Ovary (tissue), 10 donors: ENCODE results near the gene WDFY4. TPM values are rescaled to one million over a fixed set of nuclear protein-coding genes. Genes with fewer than 3 reads are reported as not detected.

Experiments used
- DNase-seq, 5 donors: peaks; one replicate each; pipeline ENCODE4 v3.0.0-alpha.2; 2019 to 2020
- H3K27ac ChIP-seq, 2 donors: fragments of 200-600 bp; one replicate each; pipeline versions ENCODE4 v1.5.1 to v1.8.0; 2019 to 2022
- H3K27me3 ChIP-seq: fragments of 200-600 bp; one replicate; pipeline ENCODE4 v1.8.0; 2022
- H3K36me3 ChIP-seq: fragments of 200-600 bp; sonication (generic); one replicate; pipeline ENCODE4 v1.5.1; 2019
- H3K4me1 ChIP-seq: one replicate; pipeline ENCODE4 v1.8.1; 2013; ENCODE audit warnings: mild to moderate bottlenecking, moderate library complexity; ENCODE audit not compliant: insufficient read depth
- H3K4me3 ChIP-seq: fragments of 200-600 bp; sonication (generic); one replicate; pipeline ENCODE4 v1.5.1; 2017
- H3K9me3 ChIP-seq, 2 donors: fragments of 200-600 bp in 1 of 2; sonication (generic) in 1 of 2; one replicate each; pipeline versions ENCODE4 v1.5.1 to v1.8.1; 2013 to 2019; ENCODE audit warnings: mild to moderate bottlenecking in 1 of 2, moderate library complexity in 1 of 2
- EP300 ChIP-seq: sonication (generic); formaldehyde crosslinking; IDR thresholded peaks from one replicate; pipeline ENCODE4 v1.6.1; 2017; ENCODE audit warnings: antibody characterized with exemption
- POLR2A ChIP-seq: fragments of 450-650 bp; IDR thresholded peaks from one replicate; pipeline ENCODE4 v1.6.1; 2017; ENCODE audit warnings: antibody characterized with exemption, mild to moderate bottlenecking, moderate library complexity
- WGBS, 3 donors: extraction: QIAGEN DNeasy Blood & Tissue Kit in 1 of 3; methylation state at CpG; one replicate each; pipeline versions ENCODE4 v1.1.5 to v1.1.7; 2013 to 2017; 5-methylcytosine and 5-hydroxymethylcytosine counted together
- intact Hi-C, 4 donors: fragments of 100-400 bp; cut with DNase I; formaldehyde crosslinking; loops; one replicate each; pipeline versions ENCODE4 v1.11.0 to v1.15.1; 2022 to 2023
- long read RNA-seq, 3 donors: library from polyadenylated mRNA in 2 of 3; unstranded in 2 of 3; transcript quantifications; one replicate each; pipeline ENCODE4 v2.0.0 and lab custom pipeline, GENCODE V29; 2021 to 2026
- polyA plus RNA-seq, 2 donors: library from polyadenylated mRNA; stranded (reverse); fragments of 200-250 nt in 1 of 2; fragments of 350-450 nt in 1 of 2; fragmentation: Illumina TruSeq in 1 of 2; extraction: RNeasy Lipid Tissue Mini Kit (QIAGEN cat#74804) in 1 of 2; gene quantifications; one replicate each; pipeline ENCODE4 v1.2.3, GENCODE V29; 2013 to 2014
- total RNA-seq, 7 donors: library from RNA; depleted of rRNA in 2 of 7; stranded (reverse); fragments of >200 nt in 2 of 7; fragmentation: NEBNext Ultra II Directional in 3 of 7; extraction: Animal tissue kit (Norgen Biotek cat#: 25700) in 3 of 7; gene quantifications; one replicate each; pipeline versions ENCODE4 v1.1.0 to v1.2.4, GENCODE V29; 2016 to 2023
- TF ChIP-seq, protein P1 (sequence below), 3 donors: fragments of 450-650 bp in 2 of 3; fragments of 200-600 bp in 1 of 3; IDR thresholded peaks; one replicate each; pipeline versions ENCODE4 v1.5.1 to v1.8.0; 2016 to 2022; ENCODE audit warnings: antibody characterized with exemption in 3 of 3, mild to moderate bottlenecking in 1 of 3
- donor health status: DM: no; HTN: no; CAD: no; lungs with moderate emphysema.
- donor health status: DM: no; HTN: no; CAD: no.
- donor health status: Bipolar disorder and iron deficiency.
- donor health status: DM: yes; HTN: yes; CAD: no.
- donor health status: DM: no; HTN: no; CAD: no.
- donor health status: DM: yes; HTN: yes; CAD: no.

WDFY4 gene
- 1 to 10 TPM in 6 of 7 donors, under 1 TPM in 1; 0.72 to 4.2 (median 1.7) TPM for total RNA-seq
- 1 to 10 TPM in 1 of 2 donors, under 1 TPM in 1; 0.54 to 1.8 TPM for polyA plus RNA-seq
- long read RNA-seq, donor 1, partial matches to known transcripts, result 1 of 4 reads
- long read RNA-seq, donor 1, other reads (novel, unspliced or antisense), result 3 of 4 reads
- long read RNA-seq, donor 2, result 0 reads
- long read RNA-seq, donor 3, partial matches to known transcripts, result 1 of 2 reads
- long read RNA-seq, donor 3, other reads (novel, unspliced or antisense), result 1 of 2 reads

DNA sequence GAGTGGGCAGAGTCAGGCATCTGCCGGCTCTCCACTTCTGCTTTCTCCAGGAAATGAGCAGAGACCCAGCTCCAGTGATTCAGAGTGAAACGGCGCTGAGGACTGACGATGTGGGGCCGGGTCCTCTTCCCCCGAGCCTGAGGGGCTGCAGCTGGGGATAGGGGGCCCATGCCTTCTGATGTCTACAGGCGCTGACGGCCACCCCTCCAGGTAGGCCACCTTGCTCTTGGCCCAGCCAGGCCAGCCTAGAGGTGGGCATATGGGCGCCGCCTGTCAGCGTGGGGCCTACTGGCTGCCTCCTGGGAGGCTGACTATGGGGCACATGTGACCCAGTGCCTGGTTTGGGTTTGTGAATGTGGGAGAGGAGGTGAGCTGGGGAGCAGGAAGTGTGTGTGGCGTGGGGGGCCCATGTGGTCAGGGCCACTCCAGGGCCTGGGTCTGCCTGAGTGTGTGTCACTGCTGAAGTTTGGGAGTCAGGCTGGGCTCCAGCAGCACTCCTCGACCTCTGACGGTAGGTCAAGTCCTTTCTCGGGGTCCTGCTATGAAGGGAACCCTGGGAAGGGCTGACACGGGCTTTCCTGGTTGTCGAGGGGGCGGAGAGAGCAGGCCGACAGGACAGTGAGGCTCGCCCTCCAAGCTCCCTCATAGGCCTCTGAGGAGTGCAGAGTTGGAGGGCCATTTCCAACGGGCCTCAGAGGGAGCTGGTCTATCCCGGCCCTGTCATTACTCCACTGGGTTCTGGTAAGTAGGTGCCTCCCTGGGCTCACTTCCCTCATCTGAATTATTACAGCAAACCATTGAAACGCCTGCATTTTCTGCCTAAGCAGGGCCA lies at the start of gene WDFY4:
Gene WDFY4 (plus strand): TSS at position 82 of the 832 bp plus-strand sequence. CDS start 24,860 bp downstream, outside the sequence.
- Histone ChIP-seq H3K4me1 (no peaks in the 10 kb centered on the region), H3K9me3 (no peaks in the 10 kb centered on the region), H3K27me3 (no peaks in the 10 kb centered on the region), H3K4me3 (no peak within 1 kb of the TSS), H3K27ac (no peak within 1 kb of the TSS), H3K36me3 (no peaks in the 10 kb centered on the region)
- TF ChIP-seq EP300, result no peak
- TF ChIP-seq, protein P1, sequence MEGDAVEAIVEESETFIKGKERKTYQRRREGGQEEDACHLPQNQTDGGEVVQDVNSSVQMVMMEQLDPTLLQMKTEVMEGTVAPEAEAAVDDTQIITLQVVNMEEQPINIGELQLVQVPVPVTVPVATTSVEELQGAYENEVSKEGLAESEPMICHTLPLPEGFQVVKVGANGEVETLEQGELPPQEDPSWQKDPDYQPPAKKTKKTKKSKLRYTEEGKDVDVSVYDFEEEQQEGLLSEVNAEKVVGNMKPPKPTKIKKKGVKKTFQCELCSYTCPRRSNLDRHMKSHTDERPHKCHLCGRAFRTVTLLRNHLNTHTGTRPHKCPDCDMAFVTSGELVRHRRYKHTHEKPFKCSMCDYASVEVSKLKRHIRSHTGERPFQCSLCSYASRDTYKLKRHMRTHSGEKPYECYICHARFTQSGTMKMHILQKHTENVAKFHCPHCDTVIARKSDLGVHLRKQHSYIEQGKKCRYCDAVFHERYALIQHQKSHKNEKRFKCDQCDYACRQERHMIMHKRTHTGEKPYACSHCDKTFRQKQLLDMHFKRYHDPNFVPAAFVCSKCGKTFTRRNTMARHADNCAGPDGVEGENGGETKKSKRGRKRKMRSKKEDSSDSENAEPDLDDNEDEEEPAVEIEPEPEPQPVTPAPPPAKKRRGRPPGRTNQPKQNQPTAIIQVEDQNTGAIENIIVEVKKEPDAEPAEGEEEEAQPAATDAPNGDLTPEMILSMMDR (IDR thresholded peaks at IDR 0.05), result no peak
- DNase-seq, result no peak
- intact Hi-C loops, result no loop called here
- WGBS, 3 donors, result 79 to 84% (median 83%) methylated on average over 19 to 23 of the region's 23 CpGs

GRCh38 chr10:48634984-48635557 lies 49.6 kb upstream of the WDFY4 start:
- no peak overlapping the region for H3K27ac ChIP-seq
- H3K27me3 ChIP-seq, result no peaks in the 10 kb centered on the region
- 86 to 88% (median 87%) methylated on average over 8 of the region's 8 CpGs for WGBS, 3 donors
- TF ChIP-seq EP300 (no peak), POLR2A (no peak)
- TF ChIP-seq, protein P1 (IDR thresholded peaks at IDR 0.05), result no peak
- intact Hi-C loops, result no loop called here
- H3K4me3 ChIP-seq, result no peak overlapping the region
- DNase-seq, result no peak
- no peaks in the 10 kb centered on the region for H3K9me3 ChIP-seq
- no peaks in the 10 kb centered on the region for H3K4me1 ChIP-seq
- H3K36me3 ChIP-seq, result no peaks in the 10 kb centered on the region

DNA sequence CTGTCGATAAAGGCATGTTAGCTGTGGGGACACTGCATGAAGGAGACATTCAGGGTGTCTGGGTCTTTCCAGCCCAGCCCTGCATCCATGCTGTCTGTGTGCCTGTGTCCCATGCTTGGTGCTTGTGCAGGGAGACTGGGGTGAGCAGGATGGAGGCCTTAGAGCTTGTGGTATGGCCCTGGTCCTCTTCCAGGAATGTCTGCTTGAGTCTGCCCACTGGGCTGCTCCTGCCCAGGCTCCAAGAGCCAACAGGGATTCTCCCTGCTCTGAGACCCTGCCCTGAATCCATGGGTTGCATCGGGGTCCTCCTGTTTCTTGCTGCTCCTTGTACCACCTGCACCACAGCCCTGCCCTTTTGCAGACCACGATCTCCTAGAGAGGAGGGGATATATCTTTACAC lies 48.4 kb upstream of the WDFY4 start:
- H3K4me3 ChIP-seq, result no peak overlapping the region
- intact Hi-C loops, result no loop called here
- 70 to 80% (median 79%) methylated on average over 3 of the region's 3 CpGs for WGBS, 3 donors
- H3K9me3 ChIP-seq, result no peaks in the 10 kb centered on the region
- H3K4me1 ChIP-seq, result no peaks in the 10 kb centered on the region
- TF ChIP-seq POLR2A (no peak), EP300 (no peak)
- TF ChIP-seq, protein P1 (IDR thresholded peaks at IDR 0.05), result no peak
- no peaks in the 10 kb centered on the region for H3K36me3 ChIP-seq
- no peak overlapping the region for H3K27ac ChIP-seq
- DNase-seq, result no peak
- no peaks in the 10 kb centered on the region for H3K27me3 ChIP-seq

GRCh38 chr10:48636901-48637300 lies 47.8 kb upstream of the WDFY4 start:
- no peak overlapping the region for H3K4me3 ChIP-seq
- no peaks in the 10 kb centered on the region for H3K4me1 ChIP-seq
- no peak overlapping the region for H3K27ac ChIP-seq
- WGBS, 3 donors, result 90 to 97% (median 94%) methylated on average over 3 of the region's 3 CpGs
- TF ChIP-seq, protein P1 (IDR thresholded peaks at IDR 0.05), result no peak
- no peak for TF ChIP-seq POLR2A
- TF ChIP-seq EP300, result no peak
- no peaks in the 10 kb centered on the region for H3K36me3 ChIP-seq
- DNase-seq, result no peak
- no peaks in the 10 kb centered on the region for H3K27me3 ChIP-seq
- H3K9me3 ChIP-seq, result no peaks in the 10 kb centered on the region
- intact Hi-C loops, result no loop called here
